Type B pancreatic cell (in vitro differentiated cells): ENCODE results near the gene PCP4L1. TPM values are rescaled to one million over a fixed set of nuclear protein-coding genes. Genes with fewer than 3 reads are reported as not detected.

Experiments used
- DNase-seq: peaks from one replicate; pipeline ENCODE4 v3.0.0; 2021; ENCODE audit warnings: mixed read lengths; ENCODE audit not compliant: unreplicated experiment; ENCODE audit errors: extremely low spot score
- H3K27ac Mint-ChIP-seq: 2 replicates; pipeline ENCODE4 v1.8.0; 2021; ENCODE audit warnings: mild to moderate bottlenecking, mixed read lengths
- H3K27me3 Mint-ChIP-seq: 2 replicates; pipeline ENCODE4 v1.8.0; 2021; ENCODE audit warnings: mixed read lengths
- H3K36me3 Mint-ChIP-seq: 2 replicates; pipeline ENCODE4 v1.8.0; 2021; ENCODE audit warnings: mixed read lengths
- H3K4me1 Mint-ChIP-seq: one replicate; pipeline ENCODE4 v1.8.0; 2021; ENCODE audit warnings: mixed read lengths; ENCODE audit not compliant: unreplicated experiment
- H3K4me3 Mint-ChIP-seq: 2 replicates; pipeline ENCODE4 v1.8.0; 2021; ENCODE audit warnings: mild to moderate bottlenecking, mixed read lengths
- H3K9me3 Mint-ChIP-seq: 2 replicates; pipeline ENCODE4 v1.8.0; 2021; ENCODE audit warnings: mixed read lengths
- CTCF ChIP-seq: fragments of 200-600 bp; sonication (generic); conservative IDR thresholded peaks from 2 replicates; pipeline ENCODE4 v1.5.0; 2021; ENCODE audit warnings: antibody characterized with exemption, mild to moderate bottlenecking
- microRNA-seq: library from miRNA; unstranded; fragments of <30 nt; microRNA quantifications from one replicate; pipeline ENCODE4, GENCODE V29; 2020
- total RNA-seq: library from RNA; stranded (reverse); gene quantifications from 2 replicates; pipeline ENCODE4 v1.2.1, GENCODE V29; 2021; ENCODE audit warnings: low replicate concordance

The PCP4L1 gene
- total RNA-seq, 1 donor from 2014 or later, result 1.0 TPM

GRCh38 chr1:161324020-161324419 lies 65.5 kb downstream of the PCP4L1 start:
- no peak for TF ChIP-seq CTCF
- peaks cover 8% of the 10 kb centered on the region for H3K36me3 Mint-ChIP-seq
- H3K9me3 Mint-ChIP-seq, result no peaks in the 10 kb centered on the region
- H3K4me1 Mint-ChIP-seq, result peaks cover 4% of the 10 kb centered on the region
- H3K27ac Mint-ChIP-seq, result no peak overlapping the region
- no peak overlapping the region for H3K4me3 Mint-ChIP-seq
- no peaks in the 10 kb centered on the region for H3K27me3 Mint-ChIP-seq
- DNase-seq, result no peak

- no peaks in the 10 kb centered on the region for H3K4me1 Mint-ChIP-seq
Measured at GRCh38 chr1:161330346-161330745, 71.8 kb downstream of the PCP4L1 start.

GRCh38 chr1:161333166-161333565 lies 74.6 kb downstream of the PCP4L1 start:
- Mint-ChIP-seq H3K4me1 (no peaks in the 10 kb centered on the region), H3K9me3 (no peaks in the 10 kb centered on the region), H3K27ac (no peak overlapping the region), H3K4me3 (no peak overlapping the region), H3K27me3 (no peaks in the 10 kb centered on the region), H3K36me3 (peaks cover 25% of the 10 kb centered on the region)
- no peak for DNase-seq
- no peak for TF ChIP-seq CTCF

More at GRCh38 chr1:161330346-161330745, 71.8 kb downstream of the PCP4L1 start:
- Mint-ChIP-seq H3K36me3 (peaks cover 24% of the 10 kb centered on the region), H3K27me3 (no peaks in the 10 kb centered on the region), H3K4me3 (no peak overlapping the region), H3K9me3 (no peaks in the 10 kb centered on the region), H3K27ac (no peak overlapping the region)
- no peak for DNase-seq
- TF ChIP-seq CTCF, result no peak

Small RNAs within 50 kb of the gene (microRNA-seq; reads per million reads assigned to microRNA genes)
- gene MIR5187, result not detected

Other genes starting within 250 kb of the PCP4L1 start
- 66.8 and 147 TPM in 2 replicates for gene F11R, start 237.6 kb upstream of the PCP4L1 start, total RNA-seq
- 40.8 and 98.0 TPM in 2 replicates for gene TSTD1, start 219.8 kb upstream of the PCP4L1 start, total RNA-seq
- gene USF1, start 212.8 kb upstream of the PCP4L1 start, total RNA-seq, result 62.2 and 79.1 TPM in 2 replicates
- gene ARHGAP30, start 188.9 kb upstream of the PCP4L1 start, total RNA-seq, result 1.3 and 3.3 TPM in 2 replicates
- gene NECTIN4, start 169.2 kb upstream of the PCP4L1 start, total RNA-seq, result 57.7 and 193 TPM in 2 replicates
- gene KLHDC9, start 160.4 kb upstream of the PCP4L1 start, total RNA-seq, result 14.1 and 14.3 TPM in 2 replicates
- gene PFDN2, start 140.7 kb upstream of the PCP4L1 start, total RNA-seq, result 41.1 and 50.9 TPM in 2 replicates
- 42.4 and 47.5 TPM in 2 replicates for gene NIT1, start 140.6 kb upstream of the PCP4L1 start, total RNA-seq
- gene DEDD, start 126.1 kb upstream of the PCP4L1 start, total RNA-seq, result 31.3 and 41.0 TPM in 2 replicates
- 90.3 and 103 TPM in 2 replicates for gene UFC1, start 104.8 kb upstream of the PCP4L1 start, total RNA-seq
- 31.6 and 45.7 TPM in 2 replicates for gene USP21, start 99.2 kb upstream of the PCP4L1 start, total RNA-seq
- gene PPOX, start 92.3 kb upstream of the PCP4L1 start, total RNA-seq, result 25.7 and 43.6 TPM in 2 replicates
- 42.4 and 48.5 TPM in 2 replicates for gene B4GALT3, start 81.2 kb upstream of the PCP4L1 start, total RNA-seq
- gene ADAMTS4, start 59.7 kb upstream of the PCP4L1 start, total RNA-seq, result 0.10 and 2.5 TPM in 2 replicates
- 93.1 and 97.4 TPM in 2 replicates for gene NDUFS2, start 56.4 kb upstream of the PCP4L1 start, total RNA-seq
- 0.80 TPM in 1 of 2 replicates, not detected in the other for gene FCER1G, start 43.5 kb upstream of the PCP4L1 start, total RNA-seq
- 39.5 and 238 TPM in 2 replicates for gene APOA2, start 35.1 kb upstream of the PCP4L1 start, total RNA-seq
- 13.6 and 13.7 TPM in 2 replicates for gene TOMM40L, start 32.7 kb upstream of the PCP4L1 start, total RNA-seq
- not detected in 2 replicates for gene NR1I3, start 20.5 kb upstream of the PCP4L1 start, total RNA-seq
- gene MPZ, start 51.2 kb downstream of the PCP4L1 start, total RNA-seq, result 0.76 and 3.6 TPM in 2 replicates
- 206 and 235 TPM in 2 replicates for gene SDHC, start 55.6 kb downstream of the PCP4L1 start, total RNA-seq
- 0.76 and 13.5 TPM in 2 replicates for gene CFAP126, start 109.1 kb downstream of the PCP4L1 start, total RNA-seq
- 0.62 and 2.1 TPM in 2 replicates for gene FCGR2A, start 246.7 kb downstream of the PCP4L1 start, total RNA-seq